ENCODE data around the gene PIGC.

- TF ChIP-seq CTCF (conservative IDR thresholded peaks at IDR 0.05) (no peak), ZFX (IDR thresholded peaks at IDR 0.05) (no peak)
Measured at GRCh38 chr1:172465617-172466016, 21.7 kb upstream of the PIGC start.
